Measurements from ENCODE around the gene CREG2. TPM values are rescaled to one million over a fixed set of nuclear protein-coding genes. Genes with fewer than 3 reads are reported as not detected.

The CREG2 gene
- total and polyA plus RNA-seq, 8 donors, result 0.05 to 0.19 (median 0.12) TPM; not detected in 5

DNA sequence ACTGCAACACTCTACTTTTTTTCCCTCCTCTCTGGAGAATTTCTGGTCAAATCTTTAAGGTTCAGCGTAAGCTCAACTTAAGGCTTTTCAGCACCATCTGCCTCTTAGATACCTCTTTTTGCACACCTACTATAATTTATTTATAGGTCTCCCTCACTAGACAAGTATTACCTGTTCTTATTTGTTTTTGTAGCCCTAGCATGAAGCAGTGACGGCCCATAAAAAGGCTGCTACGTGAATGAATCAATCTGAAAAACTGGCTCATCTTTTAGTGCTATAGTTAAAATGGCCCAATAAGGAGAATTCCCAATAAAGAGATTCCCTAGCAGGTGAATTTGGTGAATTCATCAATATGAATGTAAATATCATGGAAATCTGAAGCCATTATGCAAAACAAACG is 85.3 kb downstream of the CREG2 start:
- no peak for FAIRE-seq
- 47 to 56% methylated on average over 4 of the region's 4 CpGs for WGBS, 2 donors
- no peaks in the 10 kb centered on the region for H3K36me3 ChIP-seq

DNA sequence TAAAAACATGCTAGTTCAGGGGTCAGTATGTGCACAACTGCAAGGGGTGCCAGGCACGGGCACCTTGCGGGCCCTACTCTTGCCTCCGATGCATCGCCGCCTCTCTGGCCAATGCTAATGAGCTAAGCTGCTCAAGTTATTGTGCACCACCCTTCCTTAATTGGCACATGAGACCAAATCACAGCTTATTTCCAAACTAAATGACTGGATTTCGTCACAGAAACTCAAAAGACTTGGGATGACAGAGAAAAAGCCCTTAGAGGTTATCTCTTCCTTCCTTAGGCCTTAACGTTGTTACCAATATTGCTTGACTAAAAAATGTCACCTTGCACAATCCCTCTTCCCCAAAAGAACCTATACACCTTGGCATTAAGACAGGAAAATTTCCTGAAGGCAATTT is 86.5 kb downstream of the CREG2 start:
- no peak for FAIRE-seq
- TF ChIP-seq, protein P1, sequence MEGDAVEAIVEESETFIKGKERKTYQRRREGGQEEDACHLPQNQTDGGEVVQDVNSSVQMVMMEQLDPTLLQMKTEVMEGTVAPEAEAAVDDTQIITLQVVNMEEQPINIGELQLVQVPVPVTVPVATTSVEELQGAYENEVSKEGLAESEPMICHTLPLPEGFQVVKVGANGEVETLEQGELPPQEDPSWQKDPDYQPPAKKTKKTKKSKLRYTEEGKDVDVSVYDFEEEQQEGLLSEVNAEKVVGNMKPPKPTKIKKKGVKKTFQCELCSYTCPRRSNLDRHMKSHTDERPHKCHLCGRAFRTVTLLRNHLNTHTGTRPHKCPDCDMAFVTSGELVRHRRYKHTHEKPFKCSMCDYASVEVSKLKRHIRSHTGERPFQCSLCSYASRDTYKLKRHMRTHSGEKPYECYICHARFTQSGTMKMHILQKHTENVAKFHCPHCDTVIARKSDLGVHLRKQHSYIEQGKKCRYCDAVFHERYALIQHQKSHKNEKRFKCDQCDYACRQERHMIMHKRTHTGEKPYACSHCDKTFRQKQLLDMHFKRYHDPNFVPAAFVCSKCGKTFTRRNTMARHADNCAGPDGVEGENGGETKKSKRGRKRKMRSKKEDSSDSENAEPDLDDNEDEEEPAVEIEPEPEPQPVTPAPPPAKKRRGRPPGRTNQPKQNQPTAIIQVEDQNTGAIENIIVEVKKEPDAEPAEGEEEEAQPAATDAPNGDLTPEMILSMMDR (IDR thresholded peaks at IDR 0.05), result no peak
- Histone ChIP-seq H3K36me3 (no peaks in the 10 kb centered on the region), H3K9me3 (no peaks in the 10 kb centered on the region), H3K4me1 (peaks cover 11 to 31% (median 24%) of the 10 kb centered on the region in 3 donors), H3K4me3 (no peak overlapping the region), H3K27ac (no peak overlapping the region), H3K27me3 (no peaks in the 10 kb centered on the region)
- intact Hi-C loops (cut with DNase I), result no loop called here
- WGBS, 2 donors, result 76 to 92% methylated on average over 7 of the region's 7 CpGs
- no peak for ATAC-seq
- no peak for DNase-seq

More for the DNA sequence above, 85.3 kb downstream of the CREG2 start:
- DNase-seq (no peak), ATAC-seq (no peak)
- no peaks in the 10 kb centered on the region for H3K27me3 ChIP-seq
- H3K27ac ChIP-seq, result no peak overlapping the region
- H3K4me3 ChIP-seq, result no peak overlapping the region
- H3K4me1 ChIP-seq, result peaks cover 9 to 31% (median 25%) of the 10 kb centered on the region in 3 donors
- intact Hi-C loops (cut with DNase I), result no loop called here
- TF ChIP-seq, protein P1 (IDR thresholded peaks at IDR 0.05), result no peak
- H3K9me3 ChIP-seq, result no peaks in the 10 kb centered on the region

DNA sequence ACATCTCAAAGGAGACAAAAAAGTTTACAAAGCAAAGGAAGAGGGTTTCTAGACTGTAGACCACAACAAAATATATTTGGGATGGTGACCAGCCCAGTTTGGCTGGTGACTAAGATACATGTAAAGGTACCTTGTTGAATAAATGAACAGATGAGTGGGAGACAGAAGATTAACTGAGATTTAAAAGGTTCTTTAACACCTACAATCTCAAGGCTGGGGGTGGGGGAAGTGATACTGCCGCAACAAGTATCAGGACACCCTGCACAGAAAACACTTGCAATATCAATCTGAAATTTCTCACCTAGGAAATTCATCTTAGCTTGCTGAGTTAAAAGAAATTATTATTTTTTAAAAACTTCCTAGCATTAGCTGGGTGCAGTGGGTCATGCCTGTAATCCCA is 87.1 kb downstream of the CREG2 start:
- H3K4me1 ChIP-seq, result peaks cover 12 to 25% (median 20%) of the 10 kb centered on the region in 3 donors
- H3K9me3 ChIP-seq, result no peaks in the 10 kb centered on the region
- intact Hi-C loops (cut with DNase I), result no loop called here
- FAIRE-seq (no peak), DNase-seq (no peak), ATAC-seq (no peak)
- no peaks in the 10 kb centered on the region for H3K27me3 ChIP-seq
- 84 to 90% methylated on average over 1 of the region's 1 CpG for WGBS, 2 donors
- H3K27ac ChIP-seq, result no peak overlapping the region
- H3K4me3 ChIP-seq, result no peak overlapping the region
- TF ChIP-seq, protein P1 (IDR thresholded peaks at IDR 0.05), result no peak
- H3K36me3 ChIP-seq, result no peaks in the 10 kb centered on the region

DNA sequence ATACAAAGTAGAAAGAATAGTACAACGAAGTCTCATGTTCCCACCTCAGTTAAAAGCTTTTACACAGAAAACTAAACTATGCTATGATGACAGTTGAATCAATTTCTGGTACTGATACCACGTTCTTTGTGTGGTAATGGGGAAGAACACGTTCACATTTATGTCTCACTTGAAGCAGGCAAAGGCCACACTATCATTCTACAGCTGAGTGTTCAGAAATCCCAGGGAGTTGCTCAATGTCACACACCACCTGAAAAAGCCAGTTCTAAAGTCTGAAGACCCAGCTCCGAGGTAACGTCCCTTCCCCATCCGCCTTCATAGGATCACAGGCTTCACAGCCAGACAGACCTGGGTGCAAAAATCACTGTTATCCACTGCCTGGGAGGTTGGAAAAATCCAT is 87.7 kb downstream of the CREG2 start:
- TF ChIP-seq, protein P1 (IDR thresholded peaks at IDR 0.05), result no peak
- Histone ChIP-seq H3K9me3 (no peaks in the 10 kb centered on the region), H3K27ac (no peak overlapping the region), H3K4me1 (peaks cover 12 to 20% (median 14%) of the 10 kb centered on the region in 3 donors), H3K27me3 (no peaks in the 10 kb centered on the region), H3K4me3 (no peak overlapping the region), H3K36me3 (no peaks in the 10 kb centered on the region)
- FAIRE-seq (no peak), ATAC-seq (no peak), DNase-seq (no peak)
- intact Hi-C loops (cut with DNase I), result no loop called here
- WGBS, 2 donors, result 46 to 51% methylated on average over 6 of the region's 6 CpGs

DNA sequence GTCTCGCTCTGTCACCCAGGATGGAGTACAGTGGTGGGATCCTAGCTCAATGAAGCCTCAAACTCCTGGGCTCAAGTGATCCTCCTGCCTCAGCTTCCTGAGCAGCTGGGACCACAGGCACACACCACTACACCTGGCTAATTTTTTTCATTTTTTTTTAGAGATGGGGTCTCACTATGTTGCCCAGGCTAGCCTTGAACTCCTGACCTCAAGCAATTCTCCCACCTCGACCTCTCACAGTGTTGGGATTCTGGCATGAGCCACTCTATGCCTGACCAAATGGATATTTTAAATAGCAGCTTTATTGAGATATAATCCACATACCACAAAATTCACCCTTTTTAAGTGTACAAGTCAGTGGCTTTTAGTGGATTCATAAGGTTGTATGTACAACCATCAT is 89.9 kb downstream of the CREG2 start:
- FAIRE-seq (no peak), ATAC-seq (no peak), DNase-seq (no peak)
- TF ChIP-seq, protein P1 (IDR thresholded peaks at IDR 0.05), result no peak
- Histone ChIP-seq H3K27ac (no peak overlapping the region), H3K4me3 (no peak overlapping the region), H3K4me1 (peaks cover 5 to 19% (median 9%) of the 10 kb centered on the region in 3 donors), H3K36me3 (peaks cover 0 to 7% (median 3%) of the 10 kb centered on the region in 3 donors), H3K9me3 (no peaks in the 10 kb centered on the region), H3K27me3 (no peaks in the 10 kb centered on the region)
- WGBS, 2 donors, result 73 to 81% methylated on average over 2 of the region's 2 CpGs
- intact Hi-C loops (cut with DNase I), result no loop called here
